Left hindlimb (tissue), 1 donor: ENCODE results near the gene TRPV6.

Experiments
- DNase-seq: peaks from one replicate; pipeline ENCODE4 v3.0.0-alpha.2; 2018

Gene TRPV6

GRCh38 chr7:142882338-142882678 is 3.2 kb downstream of the TRPV6 start:
- peak; percentile 52 for DNase-seq

GRCh38 chr7:142881586-142882337 is 3.8 kb downstream of the TRPV6 start:
- DNase-seq: no peak

- DNase-seq: no peak
Measured at GRCh38 chr7:142880876-142881505, 4.6 kb downstream of the TRPV6 start.

- DNase-seq: no peak
Measured at GRCh38 chr7:142879060-142879459, 6.5 kb downstream of the TRPV6 start.

- no peak for DNase-seq
Measured at GRCh38 chr7:142878315-142878714, 7.2 kb downstream of the TRPV6 start.

GRCh38 chr7:142876991-142877910 is 8.3 kb downstream of the TRPV6 start:
- no peak for DNase-seq

- no peak for DNase-seq
Measured at GRCh38 chr7:142876236-142876960, 9.1 kb downstream of the TRPV6 start.

GRCh38 chr7:142875456-142875855 is 10.1 kb downstream of the TRPV6 start:
- DNase-seq: no peak

GRCh38 chr7:142874837-142875236 is 10.7 kb downstream of the TRPV6 start:
- DNase-seq: no peak

GRCh38 chr7:142874409-142874808 is 11.1 kb downstream of the TRPV6 start:
- no peak for DNase-seq

- no peak for DNase-seq
Measured at GRCh38 chr7:142873871-142874270, 11.7 kb downstream of the TRPV6 start.

- no peak for DNase-seq
Measured at GRCh38 chr7:142873281-142873784, 12.2 kb downstream of the TRPV6 start.

GRCh38 chr7:142872106-142872675 is 13.4 kb downstream of the TRPV6 start:
- no peak for DNase-seq

GRCh38 chr7:142871260-142872105 is 14.1 kb downstream of the TRPV6 start:
- no peak for DNase-seq

- no peak for DNase-seq
Measured at GRCh38 chr7:142870566-142871259, 14.8 kb downstream of the TRPV6 start.

- no peak for DNase-seq
Measured at GRCh38 chr7:142870147-142870559, 15.4 kb downstream of the TRPV6 start.

- DNase-seq: no peak
Measured at GRCh38 chr7:142869434-142869833, 16.1 kb downstream of the TRPV6 start.

GRCh38 chr7:142868986-142869415 is 16.5 kb downstream of the TRPV6 start:
- DNase-seq: no peak

GRCh38 chr7:142868188-142868985 is 17.2 kb downstream of the TRPV6 start:
- DNase-seq: no peak
